H7 (cell line): Measurements from ENCODE around the gene APOF. TPM values are rescaled to one million over a fixed set of nuclear protein-coding genes. Genes with fewer than 3 reads are reported as not detected.
"Not testable (repeated sequence)": the region's sequence is repeated elsewhere in the genome, so short reads cannot be mapped to it uniquely, and the experiment has no call there.

Experiments
- DNase-seq: peaks from one replicate; pipeline ENCODE4 v3.0.0; 2012
- H3K27me3 ChIP-seq: 2 replicates; pipeline ENCODE4 v1.6.0; 2011; ENCODE audit warnings: mild to moderate bottlenecking, low read length; ENCODE audit not compliant: control insufficient read depth, insufficient read depth
- H3K36me3 ChIP-seq: replicated peaks from 2 replicates; pipeline ENCODE4 v1.5.1; 2011; ENCODE audit warnings: low read length; ENCODE audit not compliant: control insufficient read depth, insufficient read depth
- H3K4me3 ChIP-seq: 2 replicates; pipeline ENCODE4 v1.5.1; 2011; ENCODE audit warnings: low read depth, mild to moderate bottlenecking, control low read depth, low read length, moderate library complexity; ENCODE audit not compliant: insufficient read depth
- total RNA-seq: library from RNA; depleted of rRNA; stranded (reverse); fragments of >200 nt; shearing (Covaris generic); gene quantifications from 2 replicates; pipeline ENCODE4 v1.2.3, GENCODE V29; 2014; rRNA removed

APOF gene
- total RNA-seq, 1 experiment from 2014 or later: not detected

GRCh38 chr12:56330936-56331490 is 31.6 kb downstream of the APOF start:
- no peak for DNase-seq
- peaks cover 5% of the 10 kb centered on the region for H3K36me3 ChIP-seq
- no peak overlapping the region for H3K4me3 ChIP-seq

GRCh38 chr12:56326533-56326932 is 36.1 kb downstream of the APOF start:
- DNase-seq: no peak
- Histone ChIP-seq H3K36me3 (peaks cover 23% of the 10 kb centered on the region), H3K4me3 (no peak overlapping the region), H3K27me3 (no peaks in the 10 kb centered on the region)

More at GRCh38 chr12:56330936-56331490, 31.6 kb downstream of the APOF start:
- H3K27me3 ChIP-seq: no peaks in the 10 kb centered on the region

- H3K4me3 ChIP-seq: no peak overlapping the region
- no peak for DNase-seq
- H3K36me3 ChIP-seq: peaks cover 23% of the 10 kb centered on the region
- no peaks in the 10 kb centered on the region for H3K27me3 ChIP-seq
These were observed 36.5 kb downstream of the APOF start for GRCh38 chr12:56326126-56326525.

- Histone ChIP-seq H3K27me3 (no peaks in the 10 kb centered on the region), H3K4me3 (no peak overlapping the region), H3K36me3 (peaks cover 29% of the 10 kb centered on the region)
- no peak for DNase-seq
These were observed 38.5 kb downstream of the APOF start for GRCh38 chr12:56324206-56324605.

GRCh38 chr12:56321610-56322009 is 41.0 kb downstream of the APOF start:
- not testable (repeated sequence) for DNase-seq, H3K4me3 ChIP-seq, H3K27me3 ChIP-seq
- peaks cover 28% of the 10 kb centered on the region for H3K36me3 ChIP-seq

GRCh38 chr12:56321027-56321426 is 41.6 kb downstream of the APOF start:
- Histone ChIP-seq H3K36me3 (peaks cover 26% of the 10 kb centered on the region), H3K4me3 (no peak overlapping the region), H3K27me3 (no peaks in the 10 kb centered on the region)
- DNase-seq: no peak

GRCh38 chr12:56317675-56318074 is 45.0 kb downstream of the APOF start:
- H3K27me3 ChIP-seq: no peaks in the 10 kb centered on the region
- DNase-seq: no peak
- H3K4me3 ChIP-seq: no peak overlapping the region
- peaks cover 18% of the 10 kb centered on the region for H3K36me3 ChIP-seq

- DNase-seq: peak; percentile 97
- H3K27me3 ChIP-seq: no peaks in the 10 kb centered on the region
- H3K36me3 ChIP-seq: peaks cover 15% of the 10 kb centered on the region
- H3K4me3 ChIP-seq: peak within 1 kb of the TSS; percentile 99
These were observed 46.8 kb downstream of the APOF start, which contains the start of gene CNPY2 for GRCh38 chr12:56315622-56316473. Gene CNPY2, minus strand, starts transcription at chr12:56315988. Its CDS starts 771 bp downstream, at chr12:56315217.

GRCh38 chr12:56315249-56315621 is 47.4 kb downstream of the APOF start:
- no peaks in the 10 kb centered on the region for H3K27me3 ChIP-seq
- peak; percentile 62 for DNase-seq
- peaks cover 17% of the 10 kb centered on the region for H3K36me3 ChIP-seq
- H3K4me3 ChIP-seq: peak overlapping the region; percentile 99

- H3K4me3 ChIP-seq: no peak overlapping the region
- H3K36me3 ChIP-seq: peaks cover 16% of the 10 kb centered on the region
These were observed 51.7 kb downstream of the APOF start for GRCh38 chr12:56311003-56311402.

More at GRCh38 chr12:56311003-56311402, 51.7 kb downstream of the APOF start:
- H3K27me3 ChIP-seq: no peaks in the 10 kb centered on the region
- no peak for DNase-seq

Other genes starting within 250 kb of the APOF start
- 3,839 and 4,060 TPM in 2 replicates for gene RPL41, start 246.2 kb downstream of the APOF start, total RNA-seq
- gene ZC3H10, start 244.6 kb downstream of the APOF start, total RNA-seq: 8.2 and 11.3 TPM in 2 replicates
- 120 and 127 TPM in 2 replicates for gene ESYT1, start 234.6 kb downstream of the APOF start, total RNA-seq
- 118 and 129 TPM in 2 replicates for gene MYL6B, start 210.3 kb downstream of the APOF start, total RNA-seq
- 941 and 1,248 TPM in 2 replicates for gene MYL6, start 204.5 kb downstream of the APOF start, total RNA-seq
- 20.0 and 27.5 TPM in 2 replicates for gene SMARCC2, start 173.4 kb downstream of the APOF start, total RNA-seq
- 96.2 and 98.4 TPM in 2 replicates for gene RNF41, start 140.9 kb downstream of the APOF start, total RNA-seq
- 45.5 and 50.4 TPM in 2 replicates for gene NABP2, start 138.5 kb downstream of the APOF start, total RNA-seq
- 0.48 TPM in 1 of 2 replicates, not detected in the other for gene SLC39A5, start 132.8 kb downstream of the APOF start, total RNA-seq
- 11.2 and 13.7 TPM in 2 replicates for gene ANKRD52, start 104.5 kb downstream of the APOF start, total RNA-seq
- gene COQ10A, start 95.9 kb downstream of the APOF start, total RNA-seq: 15.5 and 21.2 TPM in 2 replicates
- gene CS, start 62.5 kb downstream of the APOF start, total RNA-seq: 179 and 188 TPM in 2 replicates
- 108 and 129 TPM in 2 replicates for gene CNPY2, start 46.9 kb downstream of the APOF start, total RNA-seq
- gene PAN2, start 28.9 kb downstream of the APOF start, total RNA-seq: 38.6 and 64.1 TPM in 2 replicates
- gene IL23A, start 24.0 kb downstream of the APOF start, total RNA-seq: 4.0 and 7.6 TPM in 2 replicates
- 42.2 and 47.6 TPM in 2 replicates for gene STAT2, start 2.8 kb downstream of the APOF start, total RNA-seq
- 13.3 and 15.7 TPM in 2 replicates for gene TIMELESS, start 86.6 kb upstream of the APOF start, total RNA-seq
- gene MIP, start 91.8 kb upstream of the APOF start, total RNA-seq: not detected in 2 replicates
- 2.3 TPM in 2 replicates for gene SPRYD4, start 105.7 kb upstream of the APOF start, total RNA-seq
- gene GLS2, start 125.3 kb upstream of the APOF start, total RNA-seq: 2.2 and 5.5 TPM in 2 replicates
- gene RBMS2, start 159.0 kb upstream of the APOF start, total RNA-seq: 6.1 and 8.5 TPM in 2 replicates